HuH-7 (cell line): Measurements from ENCODE around the gene SEPTIN6.

ENCODE experiments used
- DNase-seq: peaks from one replicate; pipeline ENCODE4 v3.0.0; 2011; ENCODE audit warnings: low spot score

SEPTIN6 gene

DNA sequence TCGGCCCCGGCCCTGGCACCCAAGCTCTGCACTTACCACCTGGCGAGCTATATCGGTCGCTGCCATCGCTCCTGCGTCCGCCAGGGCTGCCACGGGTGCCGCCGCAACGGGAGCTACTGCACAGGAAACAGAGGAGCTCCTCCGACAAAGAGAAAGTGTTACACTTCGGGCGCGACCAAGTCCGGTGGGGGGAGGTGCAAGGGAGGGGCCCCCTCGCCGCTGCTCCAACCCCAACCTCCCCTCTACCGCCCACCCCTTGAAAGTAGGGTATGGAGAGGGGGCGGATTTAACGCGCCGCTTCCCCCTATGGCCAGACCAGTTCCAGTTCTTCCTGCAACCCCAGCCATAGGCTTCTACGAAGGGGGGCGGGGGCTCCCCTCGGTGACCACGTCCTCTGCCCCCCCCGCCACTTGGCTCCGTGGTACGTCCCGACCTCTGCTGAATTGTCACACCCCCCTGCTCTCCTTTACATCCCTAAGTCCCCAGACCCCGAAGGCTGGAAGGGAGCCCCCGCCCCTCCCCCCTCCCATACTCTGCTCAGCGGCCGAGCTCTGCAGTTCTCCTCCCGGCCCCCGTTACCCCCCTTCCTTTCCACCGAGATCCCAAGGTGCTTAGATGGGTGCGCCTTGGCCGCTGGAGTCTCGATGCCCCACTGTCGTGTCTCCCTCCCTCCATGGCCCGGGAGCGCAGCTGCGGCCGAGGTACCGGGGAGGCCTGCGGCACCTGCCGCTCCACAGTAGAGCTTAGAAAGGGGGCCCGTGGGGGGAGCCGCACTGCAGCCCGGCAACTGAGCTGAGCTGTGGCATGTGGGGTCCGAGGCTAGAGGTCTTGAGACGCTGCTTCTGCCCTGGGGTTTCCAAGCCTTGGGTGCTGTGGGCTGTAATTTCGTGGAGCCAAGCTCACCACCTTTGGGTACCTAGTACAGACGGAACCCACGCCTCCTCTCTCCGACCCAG, at the start of gene SEPTIN6:
SEPTIN6 (minus strand) TSS at position 129 of the 956 bp plus-strand sequence; CDS start at position 66, 63 bp downstream.
- DNase-seq, result peak; percentile 67

DNA sequence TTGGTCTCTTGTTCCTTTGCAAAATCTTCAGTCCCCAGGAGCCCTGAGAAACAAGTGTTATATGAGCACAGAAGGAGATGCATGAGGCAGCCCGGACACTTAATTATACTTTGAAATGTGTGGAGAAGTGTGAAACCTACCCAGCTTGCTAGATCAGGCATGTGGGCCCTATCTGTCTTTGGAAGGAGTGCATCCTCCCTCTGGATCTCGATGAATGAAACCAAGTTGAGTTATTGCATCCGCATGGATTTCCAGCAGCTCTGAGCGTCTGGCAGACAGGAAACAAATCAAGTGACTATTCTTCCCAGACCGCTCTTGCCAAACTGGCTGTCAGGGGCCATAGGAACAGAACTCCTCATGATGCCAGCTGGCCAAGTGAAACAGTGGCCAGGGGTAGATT, 45.8 kb upstream of the SEPTIN6 start:
- no peak for DNase-seq

DNA sequence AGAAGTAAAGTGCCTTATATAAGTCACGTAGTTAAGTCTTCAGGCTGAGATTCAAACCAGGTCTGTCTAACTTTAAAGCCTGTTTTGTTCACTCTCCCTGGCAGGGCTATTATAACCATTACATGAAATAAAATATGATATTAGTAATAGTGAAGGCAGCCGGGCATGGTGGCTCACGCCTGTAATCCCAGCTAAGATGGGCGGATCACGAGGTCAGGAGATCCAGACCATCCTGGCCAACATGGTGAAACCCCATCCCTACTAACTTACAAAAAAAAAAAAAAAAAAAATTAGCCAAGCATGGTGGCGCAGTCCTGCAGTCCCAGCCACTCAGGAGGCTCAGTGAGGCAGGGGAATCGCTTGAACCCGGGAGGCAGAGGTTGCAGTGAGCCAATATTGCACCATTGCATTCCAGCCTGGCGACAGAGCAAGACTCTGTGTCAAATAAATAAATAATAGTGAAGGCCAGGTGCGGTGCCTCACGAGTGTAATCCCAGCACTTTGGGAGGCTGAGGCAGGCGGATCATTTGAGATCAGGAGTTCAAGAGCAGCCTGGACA, 43.3 kb upstream of the SEPTIN6 start:
- no peak for DNase-seq

DNA sequence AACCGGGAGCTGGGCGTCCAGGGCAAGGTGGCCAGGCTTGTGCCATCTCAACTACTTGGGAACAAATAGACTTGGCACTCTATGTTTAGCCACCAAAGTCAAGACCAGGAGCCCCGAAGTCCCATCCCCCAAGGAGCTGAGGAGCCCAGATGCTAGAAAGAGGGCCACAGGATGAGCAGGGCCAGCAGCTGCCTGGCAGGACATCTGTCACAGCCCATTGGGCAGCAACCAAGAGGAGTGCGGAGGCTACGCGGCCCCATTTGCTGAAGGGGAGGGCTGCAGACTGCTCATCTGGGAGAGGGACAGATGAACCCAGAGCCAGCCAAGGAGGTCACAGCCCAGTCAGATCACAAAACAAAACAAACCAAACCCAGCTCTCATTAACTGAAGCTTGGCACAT, 42.5 kb upstream of the SEPTIN6 start:
- DNase-seq, result no peak

DNA sequence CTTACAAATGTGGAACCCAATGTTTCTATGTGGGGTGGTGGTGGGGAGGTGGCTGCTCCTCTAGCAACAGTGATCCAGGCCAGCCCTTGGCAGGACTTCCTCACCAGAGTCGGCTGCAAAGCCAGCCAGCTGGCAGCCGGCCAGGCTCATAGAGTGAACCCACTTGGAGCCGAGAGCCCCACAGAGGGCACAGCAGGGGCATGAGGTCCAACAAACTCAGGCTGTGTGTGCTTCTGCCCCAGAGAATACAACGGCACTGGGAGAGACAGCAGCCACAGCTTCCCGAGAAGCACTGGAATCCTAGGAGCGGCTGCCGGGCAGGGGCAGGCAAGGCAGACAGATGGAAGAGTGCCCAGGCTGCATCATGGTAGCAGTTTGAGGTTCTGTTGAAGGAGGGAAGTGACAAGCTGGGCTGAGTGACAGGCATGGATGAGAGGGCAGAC, 42.0 kb upstream of the SEPTIN6 start:
- no peak for DNase-seq

DNA sequence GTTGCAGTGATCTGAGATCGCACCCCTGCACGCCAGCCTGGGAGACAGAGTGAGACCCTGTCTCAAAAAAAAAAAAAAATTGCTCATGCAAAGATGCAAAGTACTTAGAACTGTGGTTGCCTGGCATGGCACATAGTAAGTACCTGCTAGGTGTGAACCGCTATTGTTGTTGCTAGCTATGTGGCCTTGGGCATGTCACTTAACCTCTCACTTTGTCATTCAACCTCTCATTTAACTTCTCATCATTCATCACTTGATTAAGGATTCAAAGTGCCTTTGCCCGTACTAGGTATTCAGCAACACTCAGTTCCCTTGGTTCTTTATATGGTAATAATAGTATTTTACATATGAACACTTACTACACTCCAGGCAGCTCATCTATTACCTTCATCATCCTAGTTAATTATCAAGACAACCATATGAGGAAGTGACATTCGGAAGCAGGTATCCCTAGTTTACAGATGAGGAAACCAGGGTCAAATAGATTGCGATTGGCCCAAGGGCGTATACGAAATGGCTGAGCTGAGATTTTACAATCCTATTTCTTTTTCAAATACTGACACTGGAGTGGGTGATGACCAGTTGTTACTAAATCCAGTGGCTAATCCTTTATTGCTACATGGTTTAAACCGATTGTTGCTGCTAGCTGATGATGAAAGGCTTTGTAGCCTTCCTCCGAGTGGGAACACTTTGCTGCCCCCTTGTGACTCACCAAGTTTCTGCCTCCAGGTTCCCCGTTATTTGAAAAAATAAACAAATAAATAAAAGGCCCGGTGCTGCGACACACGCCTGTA, 36.6 kb upstream of the SEPTIN6 start:
- peak; percentile 40 for DNase-seq

DNA sequence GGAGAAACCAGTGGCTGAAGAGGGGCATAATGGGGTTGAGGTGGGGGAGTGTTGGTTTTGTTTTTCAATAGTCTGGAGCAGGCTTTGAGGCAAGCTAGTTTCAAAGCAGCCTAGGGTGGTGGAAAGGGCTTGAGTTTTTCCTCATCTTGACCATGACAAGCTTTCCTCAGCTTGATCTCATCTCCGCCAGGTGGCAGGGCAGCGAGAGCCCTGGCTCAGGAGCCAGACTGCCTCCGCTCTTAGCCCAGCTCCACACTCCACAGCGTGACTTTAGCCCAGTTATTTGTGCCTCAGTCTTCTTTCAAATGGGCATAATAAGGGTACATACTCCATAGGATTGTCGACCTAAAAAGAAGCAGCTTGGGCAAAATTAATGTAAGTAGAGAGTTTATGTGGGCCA, 35.5 kb upstream of the SEPTIN6 start:
- DNase-seq, result peak; percentile 41

DNA sequence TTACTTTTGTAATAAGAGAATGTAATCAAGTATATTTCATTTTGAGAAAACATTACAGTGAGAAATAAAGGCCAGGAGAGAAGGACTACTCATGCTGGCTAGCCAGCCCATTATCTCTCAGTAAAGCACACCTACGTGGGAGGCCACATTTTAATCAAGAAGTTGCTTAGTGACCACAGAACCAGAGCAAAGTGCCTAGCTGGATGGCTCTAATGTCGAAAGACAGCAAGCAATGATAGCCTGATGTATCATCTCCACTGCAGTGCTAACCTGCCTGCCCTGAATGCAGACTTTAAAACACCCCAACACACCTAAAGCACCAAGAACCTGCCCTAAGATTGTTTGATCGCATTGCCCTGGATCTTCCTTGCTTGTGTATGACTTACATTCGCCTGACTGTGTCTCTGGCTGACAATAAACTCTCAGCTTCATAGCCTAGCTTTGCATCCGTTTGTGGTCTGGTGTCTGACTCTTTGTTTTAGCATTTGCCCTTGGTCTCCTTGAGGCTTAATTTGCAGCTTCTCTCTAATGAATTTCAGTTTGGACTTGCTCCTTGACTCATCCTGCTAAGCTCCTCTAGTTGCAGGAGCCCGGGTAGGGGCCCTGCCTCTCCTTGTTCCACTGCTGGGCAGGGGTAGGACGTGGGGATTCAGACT, 34.1 kb upstream of the SEPTIN6 start:
- no peak for DNase-seq

DNA sequence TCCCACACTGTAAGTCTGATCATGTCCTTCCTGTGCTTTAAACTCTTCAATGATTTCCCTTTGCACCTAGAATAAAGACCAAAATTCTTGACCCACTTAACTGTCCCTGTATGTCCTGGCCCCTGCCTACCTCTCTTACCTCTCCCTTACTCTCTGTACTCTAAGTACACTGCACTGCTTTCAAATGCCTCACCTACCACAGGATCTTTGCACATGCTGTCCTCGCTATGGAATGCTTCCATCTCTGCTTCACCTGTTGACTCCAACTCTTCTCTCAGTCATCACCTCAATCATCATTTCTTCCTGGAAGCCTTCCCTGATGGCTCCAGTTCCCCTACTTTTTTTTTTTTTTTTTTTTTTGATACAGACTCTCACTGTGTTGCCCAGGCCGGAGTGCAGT, 29.0 kb upstream of the SEPTIN6 start:
- DNase-seq, result no peak

DNA sequence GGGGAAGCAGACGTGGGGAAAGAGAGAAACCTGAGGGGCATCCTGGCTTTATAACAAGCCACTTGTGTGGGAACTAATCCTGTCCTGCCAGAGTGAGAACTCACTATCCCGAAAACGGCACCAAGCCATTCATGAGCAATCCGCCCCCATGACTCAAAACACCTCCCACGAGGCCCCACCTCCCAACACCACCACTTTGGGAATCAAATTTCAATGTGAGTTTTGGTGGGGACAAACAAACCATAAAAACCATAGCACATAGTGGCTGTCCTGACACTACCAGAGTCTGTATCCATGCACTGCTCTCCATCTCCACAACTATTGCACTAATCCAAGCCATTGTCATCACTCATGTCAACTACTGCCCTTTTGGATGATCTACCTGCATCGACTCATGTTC, 28.5 kb upstream of the SEPTIN6 start:
- DNase-seq, result no peak

DNA sequence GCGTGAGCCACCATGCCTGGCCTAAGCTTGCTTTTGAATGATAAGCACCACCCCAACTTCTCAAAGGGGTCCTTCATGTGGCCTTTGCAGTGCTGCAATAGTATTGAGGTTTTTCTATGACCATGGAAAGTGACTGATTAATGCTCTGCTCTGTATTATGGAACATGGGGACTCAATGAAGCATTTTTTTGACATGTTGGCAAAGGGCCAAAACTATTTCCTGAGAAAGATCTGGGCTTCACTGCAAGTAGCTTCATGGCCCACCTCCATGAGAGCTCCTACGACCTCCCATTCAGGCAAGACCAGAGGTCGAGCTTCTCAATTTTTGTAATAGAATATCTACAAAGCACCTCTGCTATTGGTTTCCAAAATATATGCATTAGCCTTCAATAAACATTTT, 16.7 kb upstream of the SEPTIN6 start:
- no peak for DNase-seq

DNA sequence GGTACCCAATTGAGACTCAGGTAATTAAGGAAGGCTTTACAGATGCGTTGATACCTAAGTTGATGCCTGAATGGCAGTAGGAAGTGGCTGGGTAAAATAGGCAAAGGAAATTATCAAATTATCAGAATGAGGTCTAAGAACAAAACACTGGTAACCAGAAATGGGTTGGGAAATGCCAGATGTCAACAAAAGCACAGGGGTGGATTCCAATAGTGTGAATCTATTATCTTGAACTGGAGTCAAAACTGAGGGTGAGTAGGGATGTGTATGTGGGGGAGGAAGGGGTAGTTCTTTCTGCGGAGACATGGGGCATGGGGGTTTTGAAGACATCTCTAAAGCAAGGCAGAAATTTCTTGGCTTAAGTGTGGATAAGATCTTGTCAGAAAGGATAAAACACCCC, 16.0 kb upstream of the SEPTIN6 start:
- DNase-seq, result no peak

DNA sequence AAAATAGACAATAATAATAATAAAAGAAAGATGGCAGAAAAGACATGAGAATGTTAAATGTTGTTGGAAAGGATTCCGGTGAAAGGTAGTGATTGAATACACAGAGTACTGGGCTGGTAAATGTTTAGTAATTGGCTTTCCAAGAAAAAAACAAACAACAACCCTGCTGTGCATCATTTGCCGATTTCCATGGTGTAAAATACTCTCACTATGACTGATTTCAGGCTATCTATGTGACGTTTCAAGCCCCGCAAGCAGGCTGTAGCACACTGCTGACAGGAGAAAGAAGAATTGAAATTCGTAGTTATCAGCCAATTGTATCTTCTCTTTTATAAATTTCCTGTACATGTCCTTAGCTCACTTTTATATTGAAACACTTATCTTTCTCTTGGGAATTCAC, 13.6 kb upstream of the SEPTIN6 start:
- DNase-seq, result no peak

DNA sequence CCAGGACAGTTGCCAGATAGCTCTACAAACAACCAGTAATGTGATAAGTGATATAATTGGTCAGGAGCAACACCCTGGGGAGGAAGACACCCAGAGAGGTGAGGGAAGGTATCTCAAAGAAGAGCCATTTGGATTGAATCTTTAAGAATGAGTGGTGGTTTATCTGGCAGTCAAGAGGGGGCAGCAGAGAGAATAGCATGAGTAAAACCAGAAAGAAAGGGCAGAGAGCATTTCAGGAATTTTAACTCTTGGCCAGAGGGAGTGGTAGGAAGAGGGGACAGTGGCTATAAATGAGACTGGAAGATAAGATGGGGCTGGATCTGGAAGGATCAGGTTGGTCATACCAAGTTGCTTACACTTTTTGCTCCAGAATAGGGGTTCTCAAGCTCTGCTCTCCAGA, 5.9 kb upstream of the SEPTIN6 start:
- DNase-seq, result peak; percentile 62

DNA sequence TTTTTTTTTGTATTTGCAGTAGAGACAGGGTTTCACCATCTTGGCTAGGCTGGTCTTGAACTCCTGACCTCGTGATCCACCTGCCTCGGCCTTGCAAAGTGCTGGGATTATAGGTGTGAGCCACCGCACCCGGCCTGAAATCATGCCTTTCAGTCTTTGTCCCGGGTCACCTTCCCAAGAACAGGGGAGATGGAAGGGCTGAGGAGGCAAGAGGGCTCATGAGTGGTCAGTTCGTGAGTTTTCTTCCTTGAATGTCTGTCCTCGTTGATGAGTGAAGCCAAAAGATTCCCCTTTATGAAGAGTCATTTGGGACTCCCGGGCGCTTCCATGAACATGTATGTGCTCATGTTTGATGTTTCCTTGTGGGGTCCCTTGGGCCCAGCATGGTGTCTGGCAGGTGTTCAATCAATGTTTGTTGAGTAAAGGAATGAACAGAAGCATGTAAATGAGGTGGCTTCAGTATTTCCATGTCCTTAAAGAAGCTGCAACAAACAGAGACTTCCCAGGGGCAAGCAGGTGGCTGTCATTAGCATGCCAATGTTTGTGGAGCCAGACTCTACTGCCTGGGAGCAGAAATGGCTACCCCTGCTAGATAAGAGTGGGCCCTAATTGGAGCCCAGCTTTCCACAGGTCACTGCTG, 3.4 kb upstream of the SEPTIN6 start:
- DNase-seq, result no peak

DNA sequence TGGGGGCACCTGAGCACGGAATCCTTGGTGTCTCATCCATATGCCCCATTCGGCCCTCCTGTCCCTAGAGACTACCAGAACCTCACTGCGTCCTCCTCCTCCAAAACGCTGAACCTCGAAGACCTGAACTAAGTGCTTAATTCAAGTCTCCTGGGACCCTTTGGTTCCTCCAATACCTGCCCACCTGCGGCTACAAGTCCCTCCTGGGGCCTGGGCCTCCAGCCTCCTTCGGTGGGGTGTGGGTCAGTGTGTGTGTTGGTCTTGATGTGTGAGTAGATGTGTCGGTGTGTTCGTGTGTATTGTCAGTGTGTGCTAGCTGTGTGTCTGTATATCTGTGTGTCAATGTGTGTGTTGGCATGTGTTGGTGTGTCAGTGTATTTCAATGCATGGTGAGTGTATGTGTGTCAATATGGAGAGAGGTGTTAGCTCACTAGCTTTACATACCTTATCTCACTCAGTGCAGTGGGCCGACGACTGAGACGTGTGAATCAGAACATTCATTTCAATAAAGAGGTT, 2.6 kb upstream of the SEPTIN6 start:
- DNase-seq, result no peak

DNA sequence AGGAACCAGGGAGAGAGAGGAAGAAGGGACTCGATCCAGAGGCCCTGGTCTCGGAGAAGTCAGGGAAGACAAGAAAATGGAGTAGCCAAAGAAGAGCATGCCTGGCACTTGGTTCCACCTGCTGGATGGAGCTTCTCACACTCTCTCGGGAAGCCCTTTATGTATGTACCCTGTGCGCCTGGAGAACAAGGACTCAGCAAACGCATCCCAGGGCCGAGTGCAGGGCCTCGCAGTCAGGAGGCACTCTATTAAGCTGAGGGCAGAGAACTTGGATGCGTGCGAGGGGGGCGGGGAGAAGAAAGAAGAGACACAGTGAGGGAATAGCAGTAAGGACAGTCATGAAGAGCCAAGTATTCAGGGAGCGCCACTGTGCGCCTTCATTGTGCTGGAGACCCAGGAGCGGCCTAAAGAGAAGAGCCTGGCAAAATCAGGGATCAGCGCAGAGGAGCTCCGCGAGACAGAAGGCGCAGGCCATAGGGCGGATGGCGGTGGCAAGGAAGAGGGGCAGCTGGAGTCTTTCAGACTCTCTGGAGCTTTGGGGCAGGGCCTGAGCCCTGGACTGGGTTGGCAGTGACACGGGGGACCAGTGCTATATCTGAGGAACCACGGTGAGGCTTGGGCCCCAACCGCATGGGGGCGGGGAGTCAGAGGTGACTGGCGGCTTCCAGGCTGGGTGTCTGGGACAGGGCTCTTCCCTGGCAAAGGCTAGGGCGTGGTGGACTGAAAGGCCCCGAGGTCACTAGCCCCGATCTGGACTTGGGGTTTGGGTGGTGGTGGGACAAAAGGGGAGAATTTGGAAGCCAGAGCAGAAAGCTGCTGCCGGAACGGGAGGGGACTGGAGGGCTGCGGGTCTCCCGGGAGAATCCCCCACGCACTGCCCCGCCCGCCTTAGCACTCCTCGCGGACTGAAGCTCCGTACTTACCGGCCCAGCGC, 1.9 kb upstream of the SEPTIN6 start:
- DNase-seq, result peak; percentile 27

DNA sequence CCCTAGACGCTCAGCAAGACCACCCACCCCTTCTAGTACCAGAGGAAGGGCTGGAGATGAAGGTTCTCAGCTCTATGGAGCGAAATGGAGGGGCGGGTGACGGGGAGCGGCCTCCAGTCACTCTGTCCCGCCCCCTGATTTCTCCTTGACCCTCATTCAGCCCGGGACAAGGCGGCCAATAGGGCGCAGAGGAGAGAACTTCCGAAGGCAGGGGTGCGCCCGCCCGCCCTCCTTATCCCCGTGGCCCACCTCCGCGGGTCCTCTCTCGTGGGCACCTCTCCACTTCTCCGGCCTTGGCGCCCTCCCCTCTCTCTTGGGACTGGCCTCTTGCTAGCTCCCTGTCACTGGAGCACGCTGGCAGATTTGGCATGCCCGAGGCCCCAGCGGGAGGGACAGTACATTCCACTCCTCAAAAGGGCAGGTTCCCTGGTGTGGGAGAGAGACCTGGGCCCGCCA, 1.1 kb upstream of the SEPTIN6 start:
- DNase-seq, result no peak

DNA sequence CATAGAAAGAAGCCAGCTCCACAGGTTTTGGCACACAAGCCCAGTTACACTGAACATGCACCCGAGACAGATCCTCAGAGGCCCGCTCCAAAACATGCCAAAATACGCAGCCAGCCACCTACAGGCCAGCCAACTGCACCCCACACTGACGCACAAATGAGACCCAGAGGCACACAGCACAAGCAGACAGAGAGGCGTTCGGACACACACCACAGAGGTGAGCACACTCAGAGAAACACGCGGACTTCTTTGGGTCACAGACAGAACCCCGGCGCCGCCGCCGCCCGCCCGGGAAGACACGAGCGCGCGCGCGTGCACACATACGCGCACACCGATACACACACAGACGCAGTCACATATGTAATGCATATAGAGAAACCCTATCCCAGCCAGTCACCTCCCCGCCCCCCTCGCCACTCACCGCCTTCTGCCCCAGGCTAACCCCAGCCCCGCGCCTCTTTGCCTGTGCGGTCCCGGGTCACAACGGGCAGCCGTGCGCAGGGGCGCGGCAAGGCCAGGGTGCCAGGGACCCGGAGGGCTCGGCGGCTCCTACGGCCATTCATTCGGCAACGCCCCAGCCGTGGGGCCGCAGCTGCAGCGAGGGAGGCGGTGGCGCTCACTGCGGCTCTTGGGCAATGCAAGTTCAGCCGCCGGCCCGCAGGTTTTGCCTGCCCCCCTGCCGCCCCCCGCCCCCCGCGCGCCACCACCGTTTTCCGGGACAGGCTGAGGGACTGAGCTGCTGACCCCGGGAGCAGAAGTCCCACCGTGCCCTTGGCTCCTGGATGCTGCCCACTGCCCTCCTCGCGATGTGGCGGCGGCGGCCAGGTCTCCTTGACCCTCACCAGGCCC, 553 bp downstream of the SEPTIN6 start:
- peak; percentile 43 for DNase-seq
